ENCODE measurements around the gene FLNC. TPM values are rescaled to one million over a fixed set of nuclear protein-coding genes. Genes with fewer than 3 reads are reported as not detected.

Gene FLNC
- total RNA-seq, 1 donor from 2014 or later: 54.0 TPM

- no peak for TF ChIP-seq CTCF (conservative IDR thresholded peaks at IDR 0.05)
- Mint-ChIP-seq H3K27me3 (no peaks in the 10 kb centered on the region), H3K27ac (no peak overlapping the region), H3K9me3 (no peaks in the 10 kb centered on the region), H3K4me3 (no peak overlapping the region), H3K4me1 (ENCODE audit: unreplicated experiment) (no peaks in the 10 kb centered on the region), H3K36me3 (peaks cover 7% of the 10 kb centered on the region)
- no peak for DNase-seq (ENCODE audit: extremely low spot score, unreplicated experiment)
Observed at GRCh38 chr7:128804484-128804883, 25.7 kb upstream of the FLNC start.

DNA sequence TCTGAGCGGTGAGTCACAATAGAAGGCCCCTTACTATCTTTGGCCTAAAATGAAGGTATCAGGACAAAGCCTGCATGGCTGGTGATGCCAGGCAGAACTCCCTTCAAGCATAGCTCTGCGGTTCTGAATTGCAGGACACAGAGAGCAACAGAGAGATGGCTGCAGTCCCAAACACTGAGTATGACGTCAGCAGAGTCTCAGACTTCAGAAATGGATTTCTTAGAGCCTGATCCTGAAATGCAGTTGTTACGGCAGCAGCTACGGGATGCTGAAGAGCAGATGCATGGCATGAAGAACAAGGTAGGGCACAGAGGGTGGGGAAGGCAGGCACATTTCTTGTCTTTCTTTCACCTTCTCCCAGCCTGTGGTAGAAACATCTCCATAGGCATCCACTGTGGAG lies 25.0 kb upstream of the FLNC start:
- TF ChIP-seq CTCF (conservative IDR thresholded peaks at IDR 0.05): no peak
- H3K4me3 Mint-ChIP-seq: no peak overlapping the region
- DNase-seq (ENCODE audit: extremely low spot score, unreplicated experiment): no peak
- H3K27me3 Mint-ChIP-seq: no peaks in the 10 kb centered on the region
- H3K9me3 Mint-ChIP-seq: no peaks in the 10 kb centered on the region
- no peak overlapping the region for H3K27ac Mint-ChIP-seq
- no peaks in the 10 kb centered on the region for H3K4me1 Mint-ChIP-seq (ENCODE audit: unreplicated experiment)
- peaks cover 7% of the 10 kb centered on the region for H3K36me3 Mint-ChIP-seq

DNA sequence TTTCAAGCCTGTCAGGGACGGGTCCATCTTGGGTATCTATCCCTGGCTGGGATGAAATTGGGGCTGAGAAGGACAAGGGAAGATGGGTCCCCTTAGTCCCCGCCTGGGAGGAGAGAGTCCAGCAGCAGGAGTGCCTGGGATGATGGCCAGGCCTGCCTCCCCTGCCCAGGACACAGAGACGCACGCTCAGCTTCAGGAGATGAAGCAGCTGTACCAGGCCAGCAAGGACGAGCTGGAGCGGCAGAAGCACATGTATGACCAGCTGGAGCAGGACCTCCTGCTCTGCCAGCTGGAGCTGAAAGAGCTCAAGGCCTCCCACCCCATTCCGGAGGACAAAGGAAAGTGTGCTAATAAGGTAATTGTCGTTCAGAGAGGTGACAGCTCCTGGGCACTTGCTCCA lies 23.0 kb upstream of the FLNC start:
- H3K9me3 Mint-ChIP-seq: no peaks in the 10 kb centered on the region
- no peaks in the 10 kb centered on the region for H3K4me1 Mint-ChIP-seq (ENCODE audit: unreplicated experiment)
- DNase-seq (ENCODE audit: extremely low spot score, unreplicated experiment): no peak
- H3K4me3 Mint-ChIP-seq: no peak overlapping the region
- H3K27me3 Mint-ChIP-seq: no peaks in the 10 kb centered on the region
- peaks cover 3% of the 10 kb centered on the region for H3K36me3 Mint-ChIP-seq
- H3K27ac Mint-ChIP-seq: no peak overlapping the region
- no peak for TF ChIP-seq CTCF (conservative IDR thresholded peaks at IDR 0.05)

DNA sequence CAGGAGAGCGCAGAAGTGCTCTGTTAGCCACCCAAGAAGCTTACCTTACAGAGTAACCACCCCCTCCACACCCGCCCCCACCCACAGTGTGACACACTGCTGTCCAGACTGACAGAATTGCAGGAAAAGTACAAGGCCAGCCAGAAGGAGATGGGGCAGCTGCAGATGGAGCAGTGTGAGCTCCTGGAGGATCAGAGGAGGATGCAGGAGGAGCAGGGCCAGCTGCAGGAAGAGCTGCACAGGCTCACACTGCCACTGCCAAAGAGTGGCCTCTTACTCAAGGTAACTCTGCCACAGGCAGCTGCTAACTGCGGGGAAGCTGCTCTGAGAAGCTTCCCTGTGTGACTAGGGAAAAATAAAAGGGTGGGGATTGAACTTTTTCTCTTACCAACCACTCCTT lies 20.8 kb upstream of the FLNC start:
- TF ChIP-seq CTCF (conservative IDR thresholded peaks at IDR 0.05): no peak
- Mint-ChIP-seq H3K27ac (no peak overlapping the region), H3K4me3 (no peak overlapping the region), H3K36me3 (peaks cover 3% of the 10 kb centered on the region), H3K4me1 (ENCODE audit: unreplicated experiment) (no peaks in the 10 kb centered on the region), H3K27me3 (no peaks in the 10 kb centered on the region), H3K9me3 (no peaks in the 10 kb centered on the region)
- DNase-seq (ENCODE audit: extremely low spot score, unreplicated experiment): no peak

DNA sequence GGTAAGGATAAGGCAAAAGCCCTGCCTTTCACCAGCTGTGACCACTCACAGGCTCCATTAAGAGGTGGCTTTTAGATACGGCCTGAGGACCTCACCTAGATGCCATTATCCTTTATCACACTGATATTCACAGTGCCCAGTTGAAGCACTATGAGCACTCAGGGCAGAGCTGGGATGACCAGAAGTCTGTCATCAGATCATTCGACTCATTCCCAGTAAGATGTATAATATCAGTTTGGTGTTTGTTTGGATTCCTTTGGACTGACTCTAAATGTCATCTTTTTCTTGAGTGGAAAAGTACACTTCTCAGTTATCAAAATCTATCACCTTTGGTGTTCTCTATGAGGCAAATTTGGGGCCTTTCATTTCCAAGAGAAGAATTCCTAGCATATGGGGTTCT lies 19.7 kb upstream of the FLNC start:
- no peak for DNase-seq (ENCODE audit: extremely low spot score, unreplicated experiment)
- Mint-ChIP-seq H3K27ac (no peak overlapping the region), H3K4me3 (no peak overlapping the region), H3K4me1 (ENCODE audit: unreplicated experiment) (no peaks in the 10 kb centered on the region), H3K36me3 (peaks cover 4% of the 10 kb centered on the region), H3K27me3 (peaks cover 2% of the 10 kb centered on the region), H3K9me3 (no peaks in the 10 kb centered on the region)
- no peak for TF ChIP-seq CTCF (conservative IDR thresholded peaks at IDR 0.05)

- H3K27me3 Mint-ChIP-seq: peaks cover 4% of the 10 kb centered on the region
- no peaks in the 10 kb centered on the region for H3K4me1 Mint-ChIP-seq (ENCODE audit: unreplicated experiment)
- H3K4me3 Mint-ChIP-seq: no peak overlapping the region
- peaks cover 4% of the 10 kb centered on the region for H3K36me3 Mint-ChIP-seq
- H3K9me3 Mint-ChIP-seq: no peaks in the 10 kb centered on the region
- no peak overlapping the region for H3K27ac Mint-ChIP-seq
- DNase-seq (ENCODE audit: extremely low spot score, unreplicated experiment): no peak
- TF ChIP-seq CTCF (conservative IDR thresholded peaks at IDR 0.05): no peak
Observed at GRCh38 chr7:128810997-128811396, 19.2 kb upstream of the FLNC start.
